ENCODE measurements around the gene TMEM254.
"Not testable (repeated sequence)": the region's sequence is repeated elsewhere in the genome, so short reads cannot be mapped to it uniquely, and the experiment has no call there.

The TMEM254 gene

GRCh38 chr10:80075781-80076180, 2.7 kb upstream of the TMEM254 start:
- DNase-seq (ENCODE audit: low read depth in 1 of 2, low spot score in 1 of 2), result no peak

- DNase-seq (ENCODE audit: low read depth in 1 of 2, low spot score in 1 of 2), result no peak
Measured at GRCh38 chr10:80077869-80078447, 507 bp upstream of the TMEM254 start.

- DNase-seq (ENCODE audit: low read depth in 1 of 2, low spot score in 1 of 2), result no peak
Measured at GRCh38 chr10:80079312-80079719, 851 bp downstream of the TMEM254 start.

- DNase-seq (ENCODE audit: low read depth in 1 of 2, low spot score in 1 of 2), result no peak
Measured at GRCh38 chr10:80081026-80081425, 2.6 kb downstream of the TMEM254 start.

GRCh38 chr10:80081801-80082750, 3.6 kb downstream of the TMEM254 start:
- no peak for DNase-seq (ENCODE audit: low read depth in 1 of 2, low spot score in 1 of 2)

GRCh38 chr10:80090121-80090520, 11.7 kb downstream of the TMEM254 start:
- no peak for DNase-seq (ENCODE audit: low read depth in 1 of 2, low spot score in 1 of 2)

GRCh38 chr10:80094231-80094630, 15.8 kb downstream of the TMEM254 start:
- DNase-seq (ENCODE audit: low read depth in 1 of 2, low spot score in 1 of 2), result no peak

GRCh38 chr10:80098272-80098671, 19.8 kb downstream of the TMEM254 start:
- not testable (repeated sequence) for DNase-seq (ENCODE audit: low read depth in 1 of 2, low spot score in 1 of 2)

- DNase-seq (ENCODE audit: low read depth in 1 of 2, low spot score in 1 of 2), result not testable (repeated sequence)
Measured at GRCh38 chr10:80099295-80099694, 20.8 kb downstream of the TMEM254 start.

GRCh38 chr10:80100116-80100515, 21.7 kb downstream of the TMEM254 start:
- DNase-seq (ENCODE audit: low read depth in 1 of 2, low spot score in 1 of 2), result no peak

GRCh38 chr10:80100861-80101695, 22.6 kb downstream of the TMEM254 start:
- DNase-seq (ENCODE audit: low read depth in 1 of 2, low spot score in 1 of 2), result no peak

- no peak for DNase-seq (ENCODE audit: low read depth in 1 of 2, low spot score in 1 of 2)
Measured at GRCh38 chr10:80104066-80104926, 25.8 kb downstream of the TMEM254 start.

GRCh38 chr10:80108576-80109239, 30.2 kb downstream of the TMEM254 start:
- DNase-seq (ENCODE audit: low read depth in 1 of 2, low spot score in 1 of 2), result no peak

GRCh38 chr10:80110986-80111385, 32.5 kb downstream of the TMEM254 start:
- no peak for DNase-seq (ENCODE audit: low read depth in 1 of 2, low spot score in 1 of 2)

- no peak for DNase-seq (ENCODE audit: low read depth in 1 of 2, low spot score in 1 of 2)
Measured at GRCh38 chr10:80118669-80119068, 40.2 kb downstream of the TMEM254 start.

- no peak for DNase-seq (ENCODE audit: low read depth in 1 of 2, low spot score in 1 of 2)
Measured at GRCh38 chr10:80122110-80122710, 43.7 kb downstream of the TMEM254 start.

- no peak for DNase-seq (ENCODE audit: low read depth in 1 of 2, low spot score in 1 of 2)
Measured at GRCh38 chr10:80122746-80123145, 44.3 kb downstream of the TMEM254 start.

- DNase-seq (ENCODE audit: low read depth in 1 of 2, low spot score in 1 of 2), result no peak
Measured at GRCh38 chr10:80126876-80127275, 48.4 kb downstream of the TMEM254 start.

- no peak for DNase-seq (ENCODE audit: low read depth in 1 of 2, low spot score in 1 of 2)
Measured at GRCh38 chr10:80131499-80131901, 53.0 kb downstream of the TMEM254 start.

Data from activated CD4-positive, alpha-beta T cell treated with anti-CD3 and anti-CD28 coated beads, Interleukin-2, amount 50 U/mL, for 24 hours (primary cell).